Thoracic aorta (tissue), 2 donors: ENCODE data around the gene MARK1. TPM values are rescaled to one million over a fixed set of nuclear protein-coding genes. Genes with fewer than 3 reads are reported as not detected.
A peak's percentile ranks its signal among the peaks of the same experiment; 100 is the strongest.

Source experiments
- ATAC-seq: fragments of 150-250 bp; one replicate; pipeline ENCODE4 v1.8.0; 2017; ENCODE audit warnings: low read depth; ENCODE audit not compliant: insufficient number of reproducible peaks, low FRiP score
- DNase-seq: peaks from one replicate; pipeline ENCODE4 v3.0.0-alpha.2; 2020; ENCODE audit warnings: low spot score
- H3K27ac ChIP-seq, 2 donors: fragments of 200-600 bp; sonication (generic); 1 replicate in 1 of 2; 2 replicates in 1 of 2; pipeline ENCODE4 v1.5.1; 2016; ENCODE audit warnings: mild to moderate bottlenecking in 2 of 2, moderate library complexity in 2 of 2
- H3K27me3 ChIP-seq: fragments of 200-600 bp; sonication (generic); replicated peaks from 2 replicates; pipeline ENCODE4 v1.6.0; 2016; ENCODE audit warnings: mild to moderate bottlenecking; ENCODE audit not compliant: insufficient read depth
- H3K36me3 ChIP-seq: fragments of 200-600 bp; sonication (generic); one replicate; pipeline ENCODE4 v1.5.1; 2016
- H3K4me1 ChIP-seq, 2 donors: fragments of 200-600 bp; sonication (generic); 1 replicate in 1 of 2; 2 replicates in 1 of 2; pipeline versions ENCODE4 v1.5.1 to v1.6.0; 2016; ENCODE audit warnings: low read depth in 2 of 2, mild to moderate bottlenecking in 1 of 2; ENCODE audit not compliant: control insufficient read depth in 1 of 2
- H3K4me3 ChIP-seq: fragments of 200-600 bp; sonication (generic); 2 replicates; pipeline ENCODE4 v1.5.1; 2016; ENCODE audit warnings: mild to moderate bottlenecking
- H3K9me3 ChIP-seq: fragments of 200-600 bp; sonication (generic); 2 replicates; pipeline ENCODE4 v1.5.1; 2016
- total RNA-seq, 2 donors: library from RNA; depleted of rRNA; stranded (reverse); fragments of >200 nt; gene quantifications; one replicate each; pipeline versions ENCODE4 v1.1.0 to v1.2.3, GENCODE V29; 2016
- TF ChIP-seq, protein P1 (sequence below): fragments of 200-600 bp; sonication (generic); IDR thresholded peaks from one replicate; pipeline ENCODE4 v1.5.1; 2019; ENCODE audit warnings: antibody characterized with exemption

The MARK1 gene
- total RNA-seq, 2 donors from 2014 or later, result 11.9 to 12.3 TPM

- TF ChIP-seq, protein P1, sequence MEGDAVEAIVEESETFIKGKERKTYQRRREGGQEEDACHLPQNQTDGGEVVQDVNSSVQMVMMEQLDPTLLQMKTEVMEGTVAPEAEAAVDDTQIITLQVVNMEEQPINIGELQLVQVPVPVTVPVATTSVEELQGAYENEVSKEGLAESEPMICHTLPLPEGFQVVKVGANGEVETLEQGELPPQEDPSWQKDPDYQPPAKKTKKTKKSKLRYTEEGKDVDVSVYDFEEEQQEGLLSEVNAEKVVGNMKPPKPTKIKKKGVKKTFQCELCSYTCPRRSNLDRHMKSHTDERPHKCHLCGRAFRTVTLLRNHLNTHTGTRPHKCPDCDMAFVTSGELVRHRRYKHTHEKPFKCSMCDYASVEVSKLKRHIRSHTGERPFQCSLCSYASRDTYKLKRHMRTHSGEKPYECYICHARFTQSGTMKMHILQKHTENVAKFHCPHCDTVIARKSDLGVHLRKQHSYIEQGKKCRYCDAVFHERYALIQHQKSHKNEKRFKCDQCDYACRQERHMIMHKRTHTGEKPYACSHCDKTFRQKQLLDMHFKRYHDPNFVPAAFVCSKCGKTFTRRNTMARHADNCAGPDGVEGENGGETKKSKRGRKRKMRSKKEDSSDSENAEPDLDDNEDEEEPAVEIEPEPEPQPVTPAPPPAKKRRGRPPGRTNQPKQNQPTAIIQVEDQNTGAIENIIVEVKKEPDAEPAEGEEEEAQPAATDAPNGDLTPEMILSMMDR, result no peak
- ATAC-seq (no peak), DNase-seq (no peak)
- H3K9me3 ChIP-seq, result no peaks in the 10 kb centered on the region
- no peak overlapping the region for H3K27ac ChIP-seq
- no peaks in the 10 kb centered on the region for H3K27me3 ChIP-seq
- H3K4me1 ChIP-seq, result peaks cover 4 to 17% of the 10 kb centered on the region in 2 donors
- peak overlapping the region; percentile 99 for H3K4me3 ChIP-seq
- H3K36me3 ChIP-seq, result no peaks in the 10 kb centered on the region
Observed at GRCh38 chr1:220691053-220691684, 163.2 kb downstream of the MARK1 start.

- Histone ChIP-seq H3K4me3 (no peak overlapping the region), H3K36me3 (no peaks in the 10 kb centered on the region), H3K27me3 (no peaks in the 10 kb centered on the region), H3K27ac (no peak overlapping the region), H3K4me1 (peaks cover 4 to 17% of the 10 kb centered on the region in 2 donors), H3K9me3 (no peaks in the 10 kb centered on the region)
- no peak for DNase-seq
- TF ChIP-seq, protein P1, result no peak
- ATAC-seq, result no peak
Observed at GRCh38 chr1:220692436-220693228, 164.7 kb downstream of the MARK1 start.

DNA sequence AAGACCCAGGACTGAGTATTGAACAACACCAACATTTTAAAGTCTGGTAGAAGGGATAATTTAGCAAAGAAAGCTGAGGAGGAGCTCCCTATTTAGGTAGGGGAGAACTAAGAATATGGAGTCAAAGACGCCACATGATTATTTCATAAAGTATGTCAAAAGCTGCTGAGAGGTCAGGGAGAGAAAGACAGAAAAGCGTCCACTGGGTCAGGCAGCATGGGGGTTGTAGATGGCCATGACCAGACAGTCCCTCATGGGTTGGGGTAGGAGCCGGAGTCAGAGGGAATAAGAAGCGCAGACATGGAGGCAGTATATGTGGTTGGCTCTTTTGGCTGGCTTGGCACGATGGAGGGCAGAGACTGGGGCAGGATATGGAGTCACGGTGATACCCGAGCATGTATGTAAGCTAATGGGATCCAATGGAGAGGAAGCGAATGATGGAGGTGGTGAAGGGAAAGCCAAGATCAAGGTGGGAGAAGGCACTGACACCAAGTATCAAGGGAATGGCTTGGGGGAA is 167.0 kb downstream of the MARK1 start:
- ATAC-seq, result no peak
- H3K27me3 ChIP-seq, result no peaks in the 10 kb centered on the region
- no peak overlapping the region for H3K4me3 ChIP-seq
- DNase-seq, result no peak
- H3K4me1 ChIP-seq, result peaks cover under 1 to 10% of the 10 kb centered on the region in 2 donors
- H3K27ac ChIP-seq, result no peak overlapping the region
- H3K9me3 ChIP-seq, result no peaks in the 10 kb centered on the region
- TF ChIP-seq, protein P1, result no peak
- no peaks in the 10 kb centered on the region for H3K36me3 ChIP-seq

DNA sequence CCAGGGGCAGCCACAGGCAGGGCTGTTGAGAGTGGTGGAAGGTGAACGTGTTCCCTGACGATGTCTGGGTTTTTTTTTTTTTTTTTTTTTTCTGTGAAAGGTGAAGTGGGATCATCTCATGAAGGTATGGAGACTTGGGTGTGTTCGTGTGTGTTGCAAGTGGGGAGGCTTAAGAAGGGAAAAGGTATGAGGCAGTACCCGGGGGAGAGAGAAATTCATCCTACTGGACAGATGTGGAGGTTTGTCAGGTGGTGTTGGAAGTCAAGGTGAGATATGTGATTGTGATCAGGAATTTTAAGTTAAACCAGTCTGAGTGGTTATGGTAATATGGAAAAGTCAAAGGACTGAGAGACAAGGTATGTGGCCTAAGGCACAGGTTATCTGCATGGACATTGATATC is 167.5 kb downstream of the MARK1 start:
- H3K4me3 ChIP-seq, result no peak overlapping the region
- no peaks in the 10 kb centered on the region for H3K27me3 ChIP-seq
- H3K36me3 ChIP-seq, result no peaks in the 10 kb centered on the region
- ATAC-seq, result no peak
- H3K9me3 ChIP-seq, result no peaks in the 10 kb centered on the region
- H3K4me1 ChIP-seq, result peaks cover 0 to 9% of the 10 kb centered on the region in 2 donors
- H3K27ac ChIP-seq, result no peak overlapping the region
- TF ChIP-seq, protein P1, result no peak
- DNase-seq, result no peak

DNA sequence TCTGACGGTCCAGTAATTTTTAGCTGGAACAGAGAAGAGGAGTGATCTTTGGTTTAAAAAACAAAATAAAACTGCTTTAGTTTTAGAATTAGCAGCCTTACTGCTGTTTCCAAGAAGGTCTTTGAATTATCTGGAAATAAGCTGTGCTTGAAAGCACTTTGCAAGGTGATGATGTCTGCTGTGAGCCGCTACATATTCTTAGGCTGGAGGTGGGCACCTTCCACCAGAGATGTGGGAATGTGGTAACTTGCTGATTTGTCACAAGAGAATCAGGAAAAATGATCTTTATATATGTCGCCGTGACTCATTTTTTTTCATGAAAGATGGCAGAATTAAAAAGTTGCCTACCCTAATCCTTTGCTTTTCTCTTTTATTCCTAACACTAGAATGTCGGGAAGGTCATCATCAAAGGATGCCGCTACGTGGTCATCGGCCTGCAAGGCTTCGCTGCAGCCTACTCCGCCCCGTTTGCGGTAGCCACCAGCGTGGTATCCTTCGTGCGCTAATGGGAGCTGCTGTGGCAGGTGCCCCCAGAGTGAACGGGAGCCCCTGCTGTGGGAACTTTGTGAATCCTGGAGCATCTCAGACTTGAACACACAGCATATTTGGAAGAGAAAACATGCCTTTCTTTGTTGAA is 168.4 kb downstream of the MARK1 start:
- Histone ChIP-seq H3K36me3 (no peaks in the 10 kb centered on the region), H3K27ac (no peak overlapping the region), H3K4me3 (no peak overlapping the region), H3K27me3 (no peaks in the 10 kb centered on the region), H3K4me1 (peaks cover 0 to under 1% of the 10 kb centered on the region in 2 donors), H3K9me3 (no peaks in the 10 kb centered on the region)
- ATAC-seq (no peak), DNase-seq (no peak)
- TF ChIP-seq, protein P1, result no peak
